Sciatic nerve (tissue), 2 donors: Measurements from ENCODE around the gene ANGPTL1. TPM values are rescaled to one million over a fixed set of nuclear protein-coding genes. Genes with fewer than 3 reads are reported as not detected.

Experiments
- ATAC-seq: fragments of 200-7000 bp; cut with Tn5 transposase; one replicate; pipeline ENCODE4 v1.9.1; 2020; ENCODE audit warnings: mild to moderate bottlenecking, moderate library complexity
- DNase-seq: peaks from one replicate; pipeline ENCODE4 v3.0.0-alpha.2; 2020; ENCODE audit warnings: low spot score
- intact Hi-C: fragments of 100-400 bp; cut with DNase I; formaldehyde crosslinking; loops from one replicate; pipeline ENCODE4 v1.14.2; 2022
- total RNA-seq: library from RNA; stranded (reverse); fragmentation: NEBNext Ultra II Directional; extraction: Animal tissue kit (Norgen Biotek cat#: 25700); gene quantifications from one replicate; pipeline ENCODE4 v1.2.1, GENCODE V29; 2021
- donor health status: DM: no; HTN: no; CAD: no.
- donor health status: DM: no; HTN: no; CAD: no.

The ANGPTL1 gene, protein sequence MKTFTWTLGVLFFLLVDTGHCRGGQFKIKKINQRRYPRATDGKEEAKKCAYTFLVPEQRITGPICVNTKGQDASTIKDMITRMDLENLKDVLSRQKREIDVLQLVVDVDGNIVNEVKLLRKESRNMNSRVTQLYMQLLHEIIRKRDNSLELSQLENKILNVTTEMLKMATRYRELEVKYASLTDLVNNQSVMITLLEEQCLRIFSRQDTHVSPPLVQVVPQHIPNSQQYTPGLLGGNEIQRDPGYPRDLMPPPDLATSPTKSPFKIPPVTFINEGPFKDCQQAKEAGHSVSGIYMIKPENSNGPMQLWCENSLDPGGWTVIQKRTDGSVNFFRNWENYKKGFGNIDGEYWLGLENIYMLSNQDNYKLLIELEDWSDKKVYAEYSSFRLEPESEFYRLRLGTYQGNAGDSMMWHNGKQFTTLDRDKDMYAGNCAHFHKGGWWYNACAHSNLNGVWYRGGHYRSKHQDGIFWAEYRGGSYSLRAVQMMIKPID
- 4.1 TPM for total RNA-seq

DNA sequence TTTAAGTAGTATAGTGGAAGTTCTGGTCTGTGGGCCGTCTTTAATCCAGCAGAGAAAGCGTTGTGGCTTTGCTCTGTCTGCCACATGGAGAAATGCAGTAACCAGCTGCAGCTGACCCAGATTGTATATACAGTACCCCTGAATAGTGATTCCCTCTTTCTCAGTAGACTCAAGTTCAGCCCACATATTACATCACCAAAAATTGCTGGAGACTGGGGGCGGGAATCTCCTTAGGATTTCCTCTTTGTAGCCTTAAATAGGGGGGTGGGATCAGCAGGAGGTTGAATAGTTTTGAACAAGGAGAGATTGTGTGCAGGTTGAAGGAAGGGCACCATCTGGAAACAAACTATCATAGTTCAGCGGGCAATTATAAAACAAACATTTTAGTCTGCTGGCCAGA is at the start of gene ANGPTL1:
Gene ANGPTL1, minus strand, starts transcription at position 134 of the 400 bp plus-strand sequence. CDS start 5,301 bp downstream, outside the sequence.
- DNase-seq = no peak
- peak; percentile 51 for ATAC-seq
- intact Hi-C loops = no loop called here

DNA sequence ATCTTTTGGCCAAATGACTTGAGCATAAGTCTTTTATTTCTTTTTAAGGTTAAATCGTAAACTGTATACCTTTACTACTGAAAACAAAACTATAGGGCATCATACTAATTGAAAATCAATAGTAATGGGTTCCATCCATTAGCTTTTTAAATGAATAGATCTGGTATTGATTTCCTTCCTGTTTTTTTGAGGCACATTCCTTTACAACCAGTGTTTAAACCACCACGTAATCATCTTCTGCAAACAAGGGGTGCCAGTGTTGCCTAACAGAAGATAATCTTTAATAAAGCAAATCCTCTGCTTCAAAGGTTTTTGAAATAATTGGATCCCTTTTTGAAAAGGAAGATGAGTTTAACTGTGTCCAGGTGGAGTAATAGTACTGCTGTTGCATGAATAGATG is 48.7 kb upstream of the ANGPTL1 start:
- ATAC-seq (no peak), DNase-seq (no peak)
- intact Hi-C loops = no loop called here

DNA sequence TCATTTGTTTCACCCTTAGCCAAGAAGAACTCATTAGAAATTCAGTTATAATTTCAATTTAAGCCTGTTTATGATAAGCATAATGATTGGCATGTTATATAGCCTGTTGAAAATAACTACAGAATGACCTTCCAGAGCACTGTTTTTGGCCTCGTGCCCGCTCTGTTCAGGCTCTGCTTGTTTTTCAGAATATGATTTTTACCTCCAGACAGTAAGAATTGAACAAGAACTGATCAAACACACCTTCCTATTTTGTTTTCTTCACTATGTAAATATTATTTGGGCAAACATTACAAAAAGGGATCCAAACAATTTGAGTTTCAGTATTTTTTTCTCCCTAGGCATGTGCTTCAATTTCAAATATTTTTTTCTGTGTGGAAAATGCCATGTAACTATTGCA is 48.1 kb upstream of the ANGPTL1 start:
- DNase-seq (no peak), ATAC-seq (no peak)
- intact Hi-C loops = no loop called here

DNA sequence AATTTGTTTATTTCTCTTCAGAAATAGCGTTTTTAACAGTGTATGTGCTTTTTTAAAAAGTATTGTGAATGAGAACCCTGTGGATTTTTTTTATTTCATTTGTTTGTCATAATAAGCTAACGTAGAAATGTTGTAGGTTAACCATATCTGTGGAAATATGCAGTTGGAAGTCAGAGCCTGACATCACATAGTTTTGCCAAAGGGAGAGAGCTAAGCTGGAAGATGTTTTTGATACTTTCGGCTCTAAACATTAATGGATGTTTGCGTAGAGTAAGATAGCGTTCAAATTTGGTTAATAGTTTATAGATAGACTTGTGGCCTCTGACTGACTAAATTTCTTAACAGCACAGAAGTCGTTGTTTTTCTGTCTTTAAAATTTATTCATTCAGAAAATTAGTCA is 47.4 kb upstream of the ANGPTL1 start:
- no peak for ATAC-seq
- intact Hi-C loops = no loop called here
- no peak for DNase-seq

DNA sequence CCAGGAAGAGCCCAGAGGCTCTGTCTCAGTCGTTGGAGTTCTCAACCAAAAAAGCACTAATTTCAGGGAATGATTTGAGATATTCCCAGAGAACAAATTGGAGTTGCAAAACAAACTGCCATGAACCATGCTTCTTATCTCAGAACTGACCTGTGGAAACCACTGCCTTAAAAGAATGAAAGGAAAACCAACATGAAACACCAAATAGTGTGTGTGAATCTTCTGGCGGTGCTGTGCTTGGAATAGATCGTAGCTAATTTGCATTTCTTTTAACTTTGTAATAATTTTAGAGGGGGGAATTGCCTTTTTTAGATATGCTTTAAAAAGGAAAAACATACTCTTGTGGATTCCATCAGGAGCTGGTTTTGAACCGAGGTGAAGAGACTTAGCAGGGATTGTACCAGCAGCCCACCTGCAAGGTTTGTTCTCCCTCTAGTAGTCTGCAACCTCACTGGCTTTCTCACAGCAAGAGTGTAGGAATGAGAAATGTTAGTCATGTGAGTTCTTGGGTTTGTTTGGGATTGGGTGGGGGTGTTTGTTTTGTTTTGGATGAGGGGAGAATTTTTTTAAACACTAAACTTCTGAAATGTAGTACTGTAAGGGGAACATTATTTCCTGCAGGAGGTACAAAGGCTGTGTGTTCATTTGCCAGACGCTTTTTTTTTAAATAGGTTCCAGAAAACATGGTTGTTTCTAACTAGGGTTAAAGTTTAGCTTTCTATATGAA is 45.7 kb upstream of the ANGPTL1 start:
- intact Hi-C loops = no loop called here
- no peak for DNase-seq
- ATAC-seq = no peak

DNA sequence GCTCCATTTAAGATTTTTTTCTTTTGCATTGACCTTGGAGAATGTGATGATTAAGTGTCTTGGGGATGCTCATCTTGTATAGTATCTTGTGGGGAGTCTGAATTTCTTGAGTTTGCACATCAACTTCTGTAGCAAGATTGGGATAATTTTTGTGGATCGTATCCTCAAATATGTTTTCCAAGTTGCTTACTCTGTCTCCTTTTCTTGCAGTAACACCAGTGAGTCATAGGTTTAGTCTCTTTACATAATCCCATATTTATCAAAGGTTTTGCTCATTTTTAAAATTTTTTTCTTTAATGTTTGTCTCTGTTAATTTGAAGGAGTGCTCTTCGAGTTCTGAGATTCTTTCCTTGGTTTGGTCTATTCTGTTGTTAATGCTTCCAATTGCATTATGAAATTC is 41.7 kb upstream of the ANGPTL1 start:
- no peak for ATAC-seq

DNA sequence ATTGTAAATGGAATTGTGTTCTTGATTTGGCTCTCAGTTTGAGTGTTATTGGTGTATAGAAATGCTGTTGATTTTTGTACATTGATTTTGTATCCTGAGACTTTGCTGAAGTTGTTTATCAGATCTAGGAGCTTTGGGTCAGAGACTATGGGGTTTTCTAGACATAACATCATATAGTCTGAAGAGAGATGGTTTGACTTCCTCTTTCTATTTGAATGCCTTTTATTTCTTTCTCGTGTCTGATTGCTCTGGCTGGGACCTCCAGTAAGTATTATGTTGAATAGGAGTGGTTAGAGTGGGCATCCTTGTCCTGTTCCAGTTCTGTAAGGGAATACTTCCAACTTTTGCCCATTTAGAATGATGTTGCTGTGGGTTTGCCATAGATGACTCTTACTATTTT is 39.1 kb upstream of the ANGPTL1 start:
- no peak for ATAC-seq
- intact Hi-C loops = no loop called here
- no peak for DNase-seq

More for the DNA sequence above, 41.7 kb upstream of the ANGPTL1 start:
- DNase-seq = no peak
- intact Hi-C loops = no loop called here

DNA sequence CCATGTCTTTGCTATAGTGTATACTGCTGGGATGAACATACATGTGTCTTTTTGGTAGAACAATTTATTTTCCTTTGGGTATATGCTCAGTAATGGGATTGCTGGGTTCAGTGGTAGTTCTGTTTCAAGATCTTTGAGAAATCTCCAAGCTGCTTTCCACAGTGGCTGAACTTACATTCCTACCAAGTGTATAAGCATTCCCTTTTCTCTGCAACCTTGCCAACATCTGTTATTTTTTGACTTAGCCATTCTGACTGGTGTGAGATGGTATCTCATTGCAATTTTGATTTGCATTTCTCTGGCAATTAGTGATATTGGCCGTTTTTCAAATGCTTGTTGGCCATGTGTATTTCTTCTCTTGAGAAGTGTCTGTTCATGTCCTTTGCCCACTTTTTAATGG is 37.5 kb upstream of the ANGPTL1 start:
- intact Hi-C loops = no loop called here

DNA sequence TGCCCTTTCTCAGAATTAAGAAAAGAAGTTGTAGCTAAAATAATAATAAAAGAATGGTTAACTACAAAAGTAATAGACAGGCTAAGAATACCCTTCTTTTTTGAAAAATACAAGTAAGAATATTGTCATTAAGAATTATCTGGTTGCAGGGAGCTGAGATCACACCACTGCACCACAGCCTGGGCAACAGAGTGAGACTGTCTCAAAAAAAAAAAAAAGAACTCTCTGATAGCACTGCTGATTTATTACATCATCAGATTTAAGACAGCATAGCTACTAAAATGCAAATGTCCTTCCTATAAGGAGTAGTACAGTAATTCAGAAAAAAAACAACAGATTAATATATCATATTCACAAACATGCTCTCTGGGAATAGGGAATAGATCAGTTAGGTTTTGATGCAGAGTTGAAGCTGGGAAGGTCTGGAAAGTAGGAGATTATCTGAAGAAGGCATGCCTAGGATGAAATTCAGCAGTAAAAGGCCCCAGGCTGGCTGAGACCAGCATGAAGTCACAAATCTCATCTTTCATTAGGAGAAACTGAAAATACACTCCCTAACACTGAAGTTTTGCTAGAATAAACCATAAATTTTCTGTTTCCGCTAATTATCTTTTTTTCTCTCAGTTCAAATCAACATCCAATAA is 30.7 kb upstream of the ANGPTL1 start:
- DNase-seq (no peak), ATAC-seq (no peak)
- intact Hi-C loops = no loop called here

More for the DNA sequence above, 37.5 kb upstream of the ANGPTL1 start:
- DNase-seq (no peak), ATAC-seq (no peak)

DNA sequence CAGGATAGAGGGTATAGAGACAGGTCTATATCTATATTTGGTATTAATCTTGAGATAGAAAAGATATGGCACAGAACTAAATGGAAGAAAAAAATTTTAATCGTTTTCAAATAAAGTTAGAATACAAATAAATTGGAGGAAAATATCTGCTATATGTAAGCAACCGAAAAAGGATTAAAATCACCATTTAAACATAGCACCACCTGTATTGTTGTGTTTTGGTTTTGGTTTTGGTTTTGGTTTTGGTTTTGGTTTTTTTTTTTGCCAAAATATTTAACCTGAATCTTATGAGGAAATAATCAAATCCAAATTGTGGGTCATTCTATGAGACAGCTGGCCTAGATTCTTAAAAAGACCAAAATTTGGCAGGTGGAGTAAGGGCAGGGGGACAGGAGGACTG is 28.5 kb upstream of the ANGPTL1 start:
- ATAC-seq (no peak), DNase-seq (no peak)
- intact Hi-C loops = no loop called here

DNA sequence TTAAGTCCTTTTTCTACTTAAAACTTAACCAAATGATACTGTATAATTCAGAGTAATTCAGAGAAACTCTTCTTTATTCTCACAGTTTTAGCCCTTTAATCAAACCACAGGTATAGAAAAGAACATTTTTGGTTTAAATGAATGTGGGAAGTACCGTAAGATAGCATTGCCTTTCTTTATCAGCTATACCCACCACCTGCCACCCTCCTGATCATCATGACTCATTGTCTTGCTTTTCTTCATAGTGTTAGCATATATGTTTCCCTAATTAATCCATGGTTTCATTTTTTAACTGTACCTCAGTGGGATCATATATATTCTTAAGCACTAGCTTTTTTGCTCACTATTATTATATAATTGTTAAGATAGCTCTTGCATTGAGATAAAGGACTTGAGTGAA is 27.5 kb upstream of the ANGPTL1 start:
- intact Hi-C loops = no loop called here
- DNase-seq = no peak
- ATAC-seq = no peak

DNA sequence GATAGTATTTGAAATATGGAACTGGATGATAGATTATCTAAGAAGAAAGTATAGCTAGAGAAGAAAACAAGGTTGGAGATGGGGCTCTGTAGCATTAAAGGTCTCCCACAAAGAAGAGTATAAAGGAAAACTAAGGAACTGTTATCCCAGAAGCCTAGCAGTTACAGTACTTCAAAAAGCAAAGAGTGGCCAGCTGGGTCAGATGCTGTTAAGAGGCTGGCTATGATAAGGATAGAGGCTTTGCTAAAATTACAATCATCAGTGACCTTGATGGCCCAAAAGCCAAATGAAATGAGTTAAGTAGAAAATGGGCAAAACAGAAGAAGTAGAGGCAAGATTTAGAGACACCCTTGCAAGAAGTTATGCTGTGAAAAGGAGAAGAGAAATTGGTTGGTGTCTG is 25.1 kb upstream of the ANGPTL1 start:
- intact Hi-C loops = no loop called here
- DNase-seq (no peak), ATAC-seq (no peak)

DNA sequence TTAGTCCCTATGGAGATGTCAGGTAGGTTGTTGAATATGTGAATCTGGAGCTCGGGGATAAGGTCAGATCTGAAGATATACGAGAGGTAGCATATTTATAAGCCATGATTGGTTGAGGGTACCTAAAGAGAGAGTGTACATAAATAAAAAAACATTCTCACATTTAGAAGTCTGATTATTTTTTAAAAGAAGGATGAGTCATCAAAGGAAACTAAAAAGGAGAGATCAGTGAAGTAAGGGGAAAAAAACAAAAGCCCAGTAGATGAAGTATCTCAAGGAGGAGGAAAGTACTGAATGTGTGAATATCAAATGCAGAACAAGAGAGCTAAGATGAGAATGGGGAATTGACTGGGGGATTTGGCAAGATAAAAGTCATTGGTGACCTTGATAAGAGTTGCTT is 15.7 kb upstream of the ANGPTL1 start:
- ATAC-seq = no peak
- intact Hi-C loops = no loop called here
- DNase-seq = no peak

DNA sequence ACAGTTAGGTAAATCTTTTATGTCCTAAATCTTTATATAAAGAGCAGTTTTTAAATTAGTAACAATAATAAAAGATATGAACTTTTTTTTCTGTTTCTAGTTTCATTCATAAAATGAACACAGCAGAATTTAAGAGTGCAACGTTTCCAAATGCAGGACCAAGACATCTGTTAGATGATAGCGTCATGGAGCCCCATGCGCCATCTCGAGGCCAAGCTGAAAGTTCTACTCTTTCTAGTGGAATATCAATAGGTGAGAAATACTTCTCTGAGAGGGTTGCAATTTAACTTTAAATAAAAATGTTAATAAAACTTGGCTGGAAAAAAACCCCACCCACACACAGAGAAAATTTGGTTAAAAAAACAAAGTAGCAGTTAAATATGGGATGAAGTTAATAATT is 15.0 kb upstream of the ANGPTL1 start:
- DNase-seq (no peak), ATAC-seq (no peak)
- intact Hi-C loops = no loop called here

DNA sequence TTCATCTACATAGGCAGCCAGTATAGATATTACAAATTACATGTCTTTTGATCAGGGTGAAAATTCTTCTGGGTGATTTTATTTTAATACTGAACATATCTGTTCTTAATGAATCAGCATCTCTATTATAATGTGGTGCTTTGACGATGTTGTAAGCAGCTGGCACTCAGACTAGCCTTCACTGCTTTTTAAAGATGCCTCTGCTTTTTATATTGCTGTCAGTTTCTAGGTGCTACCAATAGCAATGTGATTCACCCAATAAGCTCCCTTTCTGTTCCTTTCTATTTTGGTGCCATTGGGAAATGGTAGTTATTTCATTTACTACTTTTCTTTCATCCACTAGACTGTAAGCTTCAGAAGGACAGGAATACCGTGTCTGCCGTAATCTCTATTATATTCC is 11.1 kb upstream of the ANGPTL1 start:
- ATAC-seq (no peak), DNase-seq (no peak)
- intact Hi-C loops = no loop called here

DNA sequence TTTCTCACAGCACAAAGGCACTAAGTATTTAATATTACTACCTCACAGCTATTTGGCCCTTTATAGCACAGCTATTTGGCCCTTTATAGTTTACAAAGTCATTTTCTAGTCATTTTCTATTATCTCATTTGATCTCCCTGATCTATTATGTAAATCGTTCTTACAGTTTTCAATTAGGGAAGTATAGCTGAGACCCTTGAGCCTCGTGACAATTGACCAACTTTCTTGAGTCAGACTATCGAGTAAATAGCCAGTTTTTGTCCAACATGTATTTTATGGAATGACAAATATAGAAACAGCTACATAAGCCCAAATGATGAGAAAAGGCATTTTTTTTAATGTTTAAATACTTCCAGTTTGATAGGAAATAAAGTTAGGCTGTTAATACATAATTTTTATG is 7.0 kb upstream of the ANGPTL1 start:
- DNase-seq (no peak), ATAC-seq (no peak)
- intact Hi-C loops = no loop called here

DNA sequence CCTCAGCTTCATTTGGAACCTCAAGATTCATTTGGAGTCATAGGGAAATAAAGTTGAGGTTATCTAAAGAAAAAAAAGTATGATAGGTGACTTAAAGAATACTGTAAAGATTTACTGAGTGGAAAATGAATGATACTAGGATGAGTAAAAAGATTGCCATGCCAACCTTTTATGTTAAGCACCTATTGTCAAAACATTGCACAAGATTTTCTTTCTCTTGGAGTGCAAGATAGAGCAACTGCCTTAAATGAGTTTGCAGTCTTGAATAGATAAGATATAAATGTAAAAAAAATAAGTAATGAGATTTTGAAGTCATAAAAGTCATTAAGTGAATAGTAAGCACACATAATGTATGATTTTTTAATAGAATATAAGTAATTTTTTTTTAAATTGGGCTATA is 5.1 kb upstream of the ANGPTL1 start:
- intact Hi-C loops = no loop called here

DNA sequence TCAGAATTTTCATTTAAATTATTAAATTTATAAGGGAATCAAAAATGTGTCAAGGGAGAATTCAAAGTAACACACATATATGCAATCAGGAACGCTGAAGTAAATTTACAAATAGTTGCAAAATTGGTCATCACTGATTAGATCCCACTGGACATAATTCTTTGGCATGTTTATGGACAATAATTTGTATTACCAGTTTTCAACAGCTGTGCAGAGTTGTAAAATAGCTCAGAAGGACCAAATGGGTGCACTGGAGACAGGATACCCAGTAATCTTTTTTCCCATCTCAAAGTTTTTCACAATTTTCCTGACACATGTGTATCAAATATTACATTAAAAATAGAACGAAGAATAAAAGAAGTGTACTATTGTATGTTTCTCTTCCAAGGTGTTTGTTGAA is 4.1 kb upstream of the ANGPTL1 start:
- intact Hi-C loops = no loop called here
- ATAC-seq = no peak
- DNase-seq = no peak

More for the DNA sequence above, 5.1 kb upstream of the ANGPTL1 start:
- DNase-seq (no peak), ATAC-seq (no peak)

DNA sequence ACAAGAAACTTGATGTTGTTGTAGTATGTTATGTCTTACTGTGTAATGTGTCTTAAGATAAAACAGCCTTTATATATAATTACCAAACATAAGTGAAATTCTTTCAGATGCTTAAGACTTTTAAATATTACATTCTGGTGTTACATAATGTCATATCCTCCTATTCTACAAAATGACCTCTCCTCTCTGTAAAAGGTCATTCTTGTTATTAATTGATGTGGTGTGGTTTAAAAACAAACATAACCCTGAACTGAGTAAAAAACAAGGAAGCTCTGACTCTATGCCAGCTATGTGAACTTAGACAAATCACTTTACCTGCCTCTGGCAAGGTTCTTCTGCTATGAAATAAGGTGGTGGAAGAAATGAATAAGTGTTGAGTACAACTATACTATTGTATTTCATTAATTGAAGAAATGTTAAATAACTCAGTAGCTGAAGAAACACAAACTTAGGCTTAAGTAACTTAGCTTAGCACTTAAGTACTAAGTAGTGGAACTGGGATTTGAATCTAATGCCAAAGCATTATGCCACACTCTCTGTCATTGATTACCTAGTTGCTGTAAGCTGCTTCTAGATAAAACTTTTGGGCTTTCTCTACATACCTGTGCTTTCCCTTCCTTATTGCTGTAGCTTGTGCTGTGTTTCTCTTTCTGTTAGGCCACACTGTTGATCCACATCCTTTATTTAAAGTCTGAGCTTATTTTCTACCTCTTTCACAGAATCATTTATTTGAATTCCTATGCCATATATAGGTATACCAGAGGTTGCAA is 859 bp upstream of the ANGPTL1 start:
- intact Hi-C loops = no loop called here
- no peak for DNase-seq
- ATAC-seq = no peak
